Transverse colon (tissue), 4 donors: Measurements from ENCODE around the gene ZNF493. TPM values are rescaled to one million over a fixed set of nuclear protein-coding genes. Genes with fewer than 3 reads are reported as not detected.

Experiments used
- DNase-seq: peaks from one replicate; pipeline ENCODE4 v3.0.0-alpha.2; 2019
- H3K27ac ChIP-seq, 4 donors: fragments of 200-600 bp; sonication (generic); 2 replicates each; pipeline ENCODE4 v1.5.1; 2016 to 2018; ENCODE audit warnings: inconsistent platforms in 4 of 4
- H3K27me3 ChIP-seq: fragments of 200-600 bp; sonication (generic); 2 replicates; pipeline ENCODE4 v1.5.1; 2017; ENCODE audit warnings: inconsistent platforms
- H3K36me3 ChIP-seq, 4 donors: fragments of 200-600 bp; sonication (generic); 2 replicates each; pipeline ENCODE4 v1.5.1; 2017 to 2019; ENCODE audit warnings: inconsistent platforms in 4 of 4
- H3K4me1 ChIP-seq, 4 donors: fragments of 200-600 bp; sonication (generic); 2 replicates each; pipeline ENCODE4 v1.5.1; 2017 to 2020; ENCODE audit warnings: inconsistent platforms in 4 of 4
- H3K4me3 ChIP-seq, 4 donors: fragments of 200-600 bp; sonication (generic); 1 replicate in 1 of 4; 2 replicates in 3 of 4; pipeline versions ENCODE4 v1.5.1 to v1.6.1; 2017 to 2019; ENCODE audit warnings: inconsistent platforms in 4 of 4
- H3K9me3 ChIP-seq, 2 donors: fragments of 200-600 bp; sonication (generic); 2 replicates each; pipeline ENCODE4 v1.5.1; 2017 to 2019; ENCODE audit warnings: inconsistent platforms in 2 of 2
- EP300 ChIP-seq: sonication (generic); formaldehyde crosslinking; IDR thresholded peaks from one replicate; pipeline ENCODE4 v1.6.1; 2017; ENCODE audit warnings: antibody characterized with exemption, low read depth
- POLR2A ChIP-seq: fragments of 450-650 bp; IDR thresholded peaks from one replicate; pipeline ENCODE4 v1.6.1; 2016; ENCODE audit warnings: antibody characterized with exemption, mild to moderate bottlenecking, moderate library complexity
- POLR2AphosphoS5 ChIP-seq, 3 donors: sonication (generic); formaldehyde crosslinking; IDR thresholded peaks; one replicate each; pipeline ENCODE4 v1.6.1; 2016; ENCODE audit warnings: antibody characterized with exemption in 3 of 3
- WGBS, 2 donors: methylation state at CpG; one replicate each; pipeline ENCODE4 v1.1.5; 2018; ENCODE audit warnings: low coverage in 1 of 2; 5-methylcytosine and 5-hydroxymethylcytosine counted together
- in situ Hi-C, 4 donors: fragments of 200-750 bp; cut with MboI; loops; one replicate each; pipeline versions ENCODE4 v1.15.0 to v1.15.1; 2017; ENCODE audit warnings: low sequenced_read_pairs in 3 of 4, low pct_ligation_motif_present in 1 of 4, low pct_unique_long_range_greater_than_20kb in 1 of 4
- intact Hi-C: fragments of 100-400 bp; cut with DNase I; formaldehyde crosslinking; loops from one replicate; pipeline ENCODE4 v1.15.1; 2023; ENCODE audit warnings: low total_unique reads
- total RNA-seq, 4 donors: library from RNA; depleted of rRNA; stranded (reverse); fragments of >200 nt; gene quantifications; one replicate each; pipeline ENCODE4 v1.1.0, GENCODE V29; 2016
- TF ChIP-seq, protein P1 (sequence below), 5 experiments: fragments of 200-600 bp in 3 of 5; fragments of 450-650 bp in 2 of 5; sonication (generic) in 3 of 5; IDR thresholded peaks; 1 replicate in 2 of 5; 2 replicates in 3 of 5; pipeline ENCODE4 v1.5.1; 2016 to 2017; ENCODE audit warnings: antibody characterized with exemption in 5 of 5, inconsistent platforms in 3 of 5, mild to moderate bottlenecking in 2 of 5, moderate library complexity in 1 of 5

ZNF493 gene
- total RNA-seq, 4 donors from 2014 or later: 6.4 to 63.9 (median 47.1) TPM

- intact Hi-C loops (no loop called here), in situ Hi-C loops (no loop called here)
- Histone ChIP-seq H3K9me3 (peaks cover 16 to 17% of the 10 kb centered on the region in 2 donors), H3K4me3 (no peak overlapping the region), H3K36me3 (no peaks in the 10 kb centered on the region), H3K27ac (no peak overlapping the region), H3K4me1 (no peaks in the 10 kb centered on the region), H3K27me3 (no peaks in the 10 kb centered on the region)
- no peak for DNase-seq
- 65 to 89% methylated on average over 3 of the region's 3 CpGs for WGBS, 2 donors
- no peak for TF ChIP-seq EP300
- no peak for TF ChIP-seq POLR2AphosphoS5 (IDR thresholded peaks at IDR 0.05)
- no peak for TF ChIP-seq POLR2A
- TF ChIP-seq, protein P1, sequence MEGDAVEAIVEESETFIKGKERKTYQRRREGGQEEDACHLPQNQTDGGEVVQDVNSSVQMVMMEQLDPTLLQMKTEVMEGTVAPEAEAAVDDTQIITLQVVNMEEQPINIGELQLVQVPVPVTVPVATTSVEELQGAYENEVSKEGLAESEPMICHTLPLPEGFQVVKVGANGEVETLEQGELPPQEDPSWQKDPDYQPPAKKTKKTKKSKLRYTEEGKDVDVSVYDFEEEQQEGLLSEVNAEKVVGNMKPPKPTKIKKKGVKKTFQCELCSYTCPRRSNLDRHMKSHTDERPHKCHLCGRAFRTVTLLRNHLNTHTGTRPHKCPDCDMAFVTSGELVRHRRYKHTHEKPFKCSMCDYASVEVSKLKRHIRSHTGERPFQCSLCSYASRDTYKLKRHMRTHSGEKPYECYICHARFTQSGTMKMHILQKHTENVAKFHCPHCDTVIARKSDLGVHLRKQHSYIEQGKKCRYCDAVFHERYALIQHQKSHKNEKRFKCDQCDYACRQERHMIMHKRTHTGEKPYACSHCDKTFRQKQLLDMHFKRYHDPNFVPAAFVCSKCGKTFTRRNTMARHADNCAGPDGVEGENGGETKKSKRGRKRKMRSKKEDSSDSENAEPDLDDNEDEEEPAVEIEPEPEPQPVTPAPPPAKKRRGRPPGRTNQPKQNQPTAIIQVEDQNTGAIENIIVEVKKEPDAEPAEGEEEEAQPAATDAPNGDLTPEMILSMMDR (IDR thresholded peaks at IDR 0.05): no peak
Measured at GRCh38 chr19:21451187-21451586, 54.3 kb downstream of the ZNF493 start.

DNA sequence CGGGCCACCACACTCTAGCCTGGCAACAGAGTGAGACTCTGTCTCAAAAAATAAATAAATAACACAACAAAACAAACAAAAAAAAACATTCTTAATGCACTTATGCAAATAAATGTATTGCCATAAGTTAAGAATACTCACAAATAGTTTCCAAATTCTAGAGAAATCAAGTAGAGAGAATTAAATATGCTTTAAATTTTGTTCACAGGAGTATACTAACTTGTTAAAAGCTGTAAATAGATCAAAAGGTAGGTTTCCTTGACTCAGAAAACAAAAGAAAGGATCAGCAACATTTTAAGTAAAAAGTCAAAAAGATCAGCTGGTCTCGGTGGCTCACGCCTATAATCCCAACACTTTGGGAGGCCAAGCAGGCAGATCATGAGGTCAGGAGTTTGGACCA, 58.0 kb downstream of the ZNF493 start:
- no peaks in the 10 kb centered on the region for H3K27me3 ChIP-seq
- H3K27ac ChIP-seq: no peak overlapping the region
- no peak overlapping the region for H3K4me3 ChIP-seq
- TF ChIP-seq, protein P1 (IDR thresholded peaks at IDR 0.05): no peak
- TF ChIP-seq EP300 (no peak), POLR2AphosphoS5 (IDR thresholded peaks at IDR 0.05) (no peak), POLR2A (no peak)
- no peak for DNase-seq
- peaks cover 25 to 32% of the 10 kb centered on the region in 2 donors for H3K9me3 ChIP-seq
- H3K4me1 ChIP-seq: no peaks in the 10 kb centered on the region
- in situ Hi-C loops: no loop called here
- WGBS, 2 donors: 85 to 94% methylated on average over 2 to 3 of the region's 3 CpGs
- H3K36me3 ChIP-seq: no peaks in the 10 kb centered on the region
- intact Hi-C loops: no loop called here

- intact Hi-C loops: no loop called here
- peaks cover 9 to 27% of the 10 kb centered on the region in 2 donors for H3K9me3 ChIP-seq
Measured at GRCh38 chr19:21460686-21461085, 63.8 kb downstream of the ZNF493 start.

GRCh38 chr19:21462540-21462939, 65.6 kb downstream of the ZNF493 start:
- H3K36me3 ChIP-seq: no peaks in the 10 kb centered on the region
- WGBS, 2 donors: 95 to 96% methylated on average over 6 to 16 of the region's 16 CpGs
- intact Hi-C loops: no loop called here
- peaks cover 7% of the 10 kb centered on the region for H3K27me3 ChIP-seq
- DNase-seq: no peak
- H3K9me3 ChIP-seq: peaks cover 11 to 17% of the 10 kb centered on the region in 2 donors
- no peak overlapping the region for H3K4me3 ChIP-seq
- H3K27ac ChIP-seq: no peak overlapping the region
- TF ChIP-seq POLR2A: no peak
- no peak for TF ChIP-seq EP300
- no peak for TF ChIP-seq POLR2AphosphoS5 (IDR thresholded peaks at IDR 0.05)
- TF ChIP-seq, protein P1 (IDR thresholded peaks at IDR 0.05): no peak
- in situ Hi-C loops: no loop called here
- no peaks in the 10 kb centered on the region for H3K4me1 ChIP-seq

More at GRCh38 chr19:21460686-21461085, 63.8 kb downstream of the ZNF493 start:
- TF ChIP-seq POLR2A: no peak
- TF ChIP-seq POLR2AphosphoS5 (IDR thresholded peaks at IDR 0.05): no peak
- TF ChIP-seq, protein P1 (IDR thresholded peaks at IDR 0.05): no peak
- no peak for TF ChIP-seq EP300
- Histone ChIP-seq H3K36me3 (no peaks in the 10 kb centered on the region), H3K27ac (no peak overlapping the region), H3K27me3 (peaks cover 7% of the 10 kb centered on the region), H3K4me1 (no peaks in the 10 kb centered on the region), H3K4me3 (no peak overlapping the region)
- DNase-seq: no peak
- in situ Hi-C loops: no loop called here
